IPS-11a (cell line): ENCODE data around the gene SETX.
"Not testable (repeated sequence)": the region's sequence is repeated elsewhere in the genome, so short reads cannot be mapped to it uniquely, and the experiment has no call there.

Experiments
- H3K4me3 ChIP-seq: one replicate; pipeline ENCODE4 v1.5.1; 2013; ENCODE audit warnings: low read depth, low read length, control low read depth

The SETX gene

GRCh38 chr9:132287256-132287760 lies 67.5 kb downstream of the SETX start:
- no peak overlapping the region for H3K4me3 ChIP-seq

DNA sequence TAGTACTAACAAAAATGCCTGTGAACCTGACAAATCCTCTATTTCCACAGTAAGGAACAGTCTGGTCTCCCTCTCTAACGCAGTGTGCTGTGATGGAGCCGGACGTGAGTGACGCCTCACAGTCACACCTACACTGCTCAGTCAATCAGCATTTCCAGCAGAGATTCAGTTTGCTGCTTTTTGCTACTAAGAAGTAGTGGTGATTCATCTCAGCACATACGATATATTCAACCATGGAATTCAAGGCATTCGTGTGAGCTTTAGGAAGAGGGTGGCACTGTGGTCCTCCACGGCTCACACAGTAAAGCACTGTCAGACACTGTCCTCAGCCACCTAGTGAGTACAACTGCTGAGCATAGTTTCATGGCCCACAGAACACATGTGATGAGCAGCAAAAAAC lies 70.9 kb downstream of the SETX start:
- H3K4me3 ChIP-seq: no peak overlapping the region

- H3K4me3 ChIP-seq: no peak overlapping the region
Observed at GRCh38 chr9:132283165-132283564, 71.6 kb downstream of the SETX start.

DNA sequence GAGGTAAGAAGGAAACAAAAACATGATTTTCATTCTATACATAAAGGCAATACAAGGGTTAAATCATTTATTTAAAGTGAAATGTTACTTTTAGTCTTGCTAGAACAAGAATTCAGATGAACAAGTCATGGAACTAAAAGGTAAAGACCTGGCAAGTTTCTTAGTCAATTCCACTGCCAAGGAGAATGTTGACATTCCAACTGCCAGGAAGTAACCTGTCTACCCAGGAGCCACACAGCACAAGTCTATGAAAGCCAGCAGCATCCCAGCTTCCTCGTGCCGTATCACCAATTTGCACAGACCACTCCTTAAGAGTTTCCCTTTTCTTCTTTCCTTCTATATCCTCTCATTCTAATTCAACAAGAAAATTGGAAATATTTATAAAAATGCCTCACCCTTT lies 79.9 kb downstream of the SETX start:
- no peak overlapping the region for H3K4me3 ChIP-seq

DNA sequence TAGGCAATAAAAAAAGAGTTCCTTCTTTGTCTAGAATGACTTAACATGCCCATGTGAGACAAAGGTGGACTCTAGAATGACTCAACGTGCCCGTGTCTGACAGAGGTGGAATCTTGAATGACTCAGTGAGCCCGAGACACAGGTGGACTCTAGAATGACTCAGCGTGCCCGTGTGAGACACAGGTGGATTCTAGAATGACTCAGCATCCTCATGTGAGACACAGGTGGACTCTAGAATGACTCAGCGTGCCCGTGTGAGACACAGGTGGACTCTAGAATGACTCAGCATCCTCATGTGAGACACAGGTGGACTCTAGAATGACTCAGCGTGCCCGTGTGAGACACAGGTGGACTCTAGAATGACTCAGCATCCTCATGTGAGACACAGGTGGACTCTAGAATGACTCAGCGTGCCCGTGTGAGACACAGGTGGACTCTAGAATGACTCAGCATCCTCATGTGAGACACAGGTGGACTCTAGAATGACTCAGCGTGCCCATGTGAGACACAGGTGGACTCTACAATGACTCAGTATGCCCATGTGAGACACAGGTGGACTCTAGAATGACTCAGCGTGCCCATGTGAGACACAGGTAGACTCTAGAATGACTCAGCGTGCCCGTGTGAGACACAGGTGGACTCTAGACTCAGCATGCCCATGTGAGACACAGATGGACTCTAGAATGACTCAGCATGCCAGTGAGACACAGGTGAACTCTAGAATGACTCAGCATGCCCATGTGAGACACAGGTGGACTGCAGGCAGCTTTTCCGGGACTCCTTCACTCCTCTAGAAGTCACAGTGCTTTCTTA lies 84.9 kb downstream of the SETX start:
- H3K4me3 ChIP-seq: not testable (repeated sequence)

DNA sequence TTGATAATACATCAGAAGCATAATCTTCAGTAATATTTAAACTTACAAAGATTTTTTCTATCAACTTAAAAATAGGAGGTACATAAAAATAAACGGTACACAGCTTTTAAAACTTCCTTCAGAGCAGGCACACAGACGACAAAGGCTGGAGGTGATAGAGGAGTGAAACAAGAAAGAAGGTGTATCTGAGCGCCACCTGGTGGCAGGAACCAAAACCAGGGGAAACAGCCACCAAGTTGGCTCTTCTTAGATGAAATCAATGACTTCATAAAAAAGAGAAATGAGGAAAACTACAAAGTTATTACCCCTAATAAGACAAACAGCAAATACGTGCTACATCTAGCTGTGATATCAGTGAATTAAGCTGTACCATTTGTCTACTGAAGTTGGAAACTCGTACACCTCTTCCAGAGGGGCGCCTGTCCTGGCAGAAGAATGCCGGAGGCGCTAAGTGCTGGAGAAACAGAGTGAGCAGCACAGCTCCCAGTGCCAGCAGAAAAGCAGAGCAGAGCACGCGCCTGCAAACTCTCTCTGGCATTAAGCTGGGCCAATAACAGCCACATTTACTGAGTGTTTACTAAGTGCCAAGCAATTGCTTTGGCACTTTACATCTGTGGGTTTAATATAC lies 85.9 kb downstream of the SETX start:
- no peak overlapping the region for H3K4me3 ChIP-seq

- no peak overlapping the region for H3K4me3 ChIP-seq
Observed at GRCh38 chr9:132267660-132268059, 87.1 kb downstream of the SETX start.

GRCh38 chr9:132266017-132266416 lies 88.8 kb downstream of the SETX start:
- no peak overlapping the region for H3K4me3 ChIP-seq

GRCh38 chr9:132260846-132261245 lies 93.9 kb downstream of the SETX start:
- H3K4me3 ChIP-seq: no peak overlapping the region

DNA sequence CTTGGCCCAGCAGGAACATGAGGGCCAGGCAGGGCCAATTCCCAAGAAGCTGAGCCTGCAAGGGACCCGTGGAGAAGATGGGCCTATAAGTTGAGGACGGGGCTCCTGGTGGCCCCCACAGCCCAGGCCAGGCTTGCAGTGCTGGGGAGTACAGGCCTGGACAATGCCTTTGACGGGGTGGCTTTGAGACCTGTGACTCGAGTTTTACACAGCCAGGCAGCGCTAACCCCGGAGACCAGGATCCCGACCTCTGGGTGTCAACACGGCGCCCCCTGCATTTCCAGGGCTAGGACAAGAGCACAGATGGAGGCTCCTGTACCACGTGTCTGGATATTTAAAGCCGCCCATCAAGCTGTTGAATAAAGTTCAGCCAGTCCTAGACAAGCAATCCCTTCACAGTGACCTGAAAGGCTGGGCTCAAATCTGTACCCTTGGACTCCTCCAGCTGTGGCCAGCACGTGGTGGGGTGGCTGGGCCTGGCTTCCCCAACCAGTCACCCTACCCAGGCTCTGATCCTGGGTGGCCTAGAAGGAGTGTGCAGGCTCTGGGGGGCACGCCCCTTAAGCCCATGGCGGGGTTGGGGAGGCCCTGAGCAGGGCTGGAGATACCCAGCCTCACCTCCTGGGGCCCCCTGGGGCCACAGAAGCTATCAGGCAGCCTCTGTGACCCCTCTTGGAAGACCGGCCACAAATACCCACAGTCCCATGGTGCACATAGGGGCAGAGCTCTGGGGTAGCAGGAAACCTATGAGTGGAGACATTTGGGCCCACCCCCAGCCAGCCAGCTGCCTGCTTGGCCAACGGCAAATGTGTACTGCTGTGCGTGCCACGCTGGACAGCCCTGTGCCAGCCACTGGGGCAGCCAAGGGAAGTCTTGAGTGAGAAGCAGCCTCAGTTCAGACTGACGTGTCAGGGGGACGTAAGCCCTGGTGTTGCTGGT lies 104.2 kb downstream of the SETX start:
- no peak overlapping the region for H3K4me3 ChIP-seq

GRCh38 chr9:132249690-132250089 lies 105.1 kb downstream of the SETX start:
- H3K4me3 ChIP-seq: no peak overlapping the region

DNA sequence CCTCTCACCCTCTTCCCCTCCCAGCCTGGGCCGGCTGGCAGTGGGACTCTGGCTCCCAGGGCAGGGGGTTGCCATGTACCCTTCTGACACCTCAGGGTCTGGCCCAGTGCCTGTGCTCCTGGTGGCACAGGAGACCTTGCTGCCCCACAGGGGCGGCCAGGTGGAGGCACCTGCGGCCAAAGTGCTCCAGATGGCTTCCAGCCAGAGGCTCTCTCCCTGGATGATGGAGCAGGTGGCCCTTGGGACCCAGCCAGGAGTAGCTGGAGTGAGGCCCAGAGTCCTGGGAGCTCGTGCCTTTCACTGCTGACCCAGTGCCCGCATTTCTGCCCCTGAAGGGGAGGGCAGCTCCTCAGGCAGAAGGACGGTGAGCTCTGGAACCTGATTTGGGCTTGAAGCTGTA lies 105.7 kb downstream of the SETX start:
- H3K4me3 ChIP-seq: no peak overlapping the region

DNA sequence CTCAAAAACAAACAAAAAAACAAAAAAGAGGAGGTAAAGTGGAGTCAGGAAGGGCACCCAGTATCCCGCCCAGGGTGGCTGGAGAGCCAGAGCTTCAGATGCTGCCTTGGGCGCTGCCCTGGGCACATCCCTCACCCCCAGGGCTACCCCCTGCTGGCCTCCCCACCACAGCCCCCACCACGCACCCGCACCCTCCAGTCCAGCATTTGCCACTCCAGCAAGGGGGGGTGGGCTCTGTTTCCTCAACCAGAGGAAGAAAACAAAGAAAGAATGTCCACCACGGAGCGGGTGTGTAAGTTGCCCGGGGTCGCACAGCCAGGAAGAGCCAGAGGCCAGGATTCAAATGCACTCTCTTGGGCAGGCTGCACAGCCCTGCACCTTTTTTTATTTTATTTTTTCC lies 106.8 kb downstream of the SETX start:
- H3K4me3 ChIP-seq: no peak overlapping the region

DNA sequence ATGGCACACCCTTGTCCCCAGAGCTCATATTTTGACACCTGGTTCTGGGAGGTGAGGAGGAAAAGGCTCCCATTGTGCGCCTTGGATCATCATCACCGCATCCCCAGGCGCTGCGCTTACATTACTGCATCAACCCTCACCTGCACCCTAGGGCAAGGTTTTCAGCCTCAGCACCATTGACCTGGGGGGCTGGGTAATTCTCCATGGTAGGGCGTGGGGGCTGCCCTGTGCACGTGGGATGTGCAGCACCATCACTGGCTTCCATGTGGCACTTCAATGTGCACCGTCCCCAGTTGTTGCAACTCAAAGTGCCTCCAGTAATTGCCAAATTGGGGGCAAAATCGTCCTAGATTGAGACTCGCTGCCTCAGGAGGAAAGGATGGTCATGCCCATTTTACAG lies 109.3 kb downstream of the SETX start:
- H3K4me3 ChIP-seq: no peak overlapping the region

DNA sequence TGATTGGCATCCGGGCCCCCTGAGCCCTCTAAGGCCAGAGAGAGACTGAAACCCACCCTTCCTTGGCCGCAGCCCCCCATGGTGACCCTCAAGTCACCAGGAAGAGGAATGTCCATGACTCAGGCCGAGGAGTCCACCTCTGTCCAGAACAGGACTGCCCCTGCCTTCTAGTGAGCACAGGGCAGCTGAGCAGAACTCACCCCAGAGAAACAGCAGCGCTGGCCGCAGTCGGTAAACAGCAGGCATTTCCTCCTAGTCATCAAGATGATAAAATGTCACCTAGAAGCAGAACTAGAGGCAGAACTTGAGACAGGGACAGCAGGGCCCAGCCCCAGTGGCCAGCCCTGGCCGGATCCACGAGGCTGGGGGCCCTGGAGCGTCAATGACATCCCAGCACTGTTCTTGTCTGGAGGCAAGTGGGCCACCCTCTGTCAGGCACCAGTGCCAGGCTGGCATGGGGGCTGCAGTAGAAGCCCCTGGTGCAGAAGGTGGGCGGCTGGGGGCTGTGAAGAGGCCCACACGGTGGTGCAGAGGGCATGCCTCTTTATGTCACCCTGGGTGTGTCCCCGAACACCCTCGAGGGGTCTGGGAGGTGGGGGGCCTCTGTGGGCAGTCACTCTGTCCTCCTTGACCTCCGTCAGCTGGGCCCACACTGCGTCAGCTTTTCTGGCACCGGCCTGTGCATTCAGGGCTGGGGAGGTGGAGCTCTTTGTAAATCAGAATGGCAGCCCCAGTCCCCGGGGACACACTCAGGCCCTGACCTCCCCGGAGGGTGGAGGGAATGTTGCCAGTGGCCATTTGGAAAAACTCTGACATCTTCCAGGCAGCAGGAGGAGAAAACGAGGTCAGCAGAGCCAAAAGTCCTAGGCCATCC lies 110.0 kb downstream of the SETX start:
- no peak overlapping the region for H3K4me3 ChIP-seq

GRCh38 chr9:132243156-132244074 lies 111.4 kb downstream of the SETX start:
- no peak overlapping the region for H3K4me3 ChIP-seq

DNA sequence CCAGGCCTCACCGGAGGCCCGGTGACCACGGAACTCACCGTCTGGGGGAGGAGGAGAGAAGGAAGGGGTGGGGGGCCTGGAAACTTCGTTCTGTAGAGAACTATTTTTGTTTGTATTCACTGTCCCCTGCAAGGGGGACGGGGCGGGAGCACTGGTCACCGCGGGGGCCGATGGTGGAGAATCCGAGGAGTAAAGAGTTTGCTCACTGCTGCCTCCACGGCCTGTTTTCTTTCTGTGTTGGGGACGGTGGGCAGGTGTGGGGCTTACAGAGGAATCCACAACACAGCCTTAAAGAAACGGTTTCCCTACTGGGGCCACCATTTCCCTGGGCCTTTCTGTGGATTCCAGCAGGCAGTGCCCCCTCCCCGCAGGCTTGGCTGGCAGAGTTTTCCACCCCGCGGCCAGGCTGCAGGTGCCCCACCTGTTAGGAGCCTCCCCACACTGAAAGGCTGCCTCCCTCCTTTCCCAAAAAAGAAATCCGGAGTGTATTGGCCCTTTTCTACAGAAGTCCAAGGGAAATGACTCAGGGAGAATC lies 112.1 kb downstream of the SETX start:
- H3K4me3 ChIP-seq: peak overlapping the region; percentile 43

DNA sequence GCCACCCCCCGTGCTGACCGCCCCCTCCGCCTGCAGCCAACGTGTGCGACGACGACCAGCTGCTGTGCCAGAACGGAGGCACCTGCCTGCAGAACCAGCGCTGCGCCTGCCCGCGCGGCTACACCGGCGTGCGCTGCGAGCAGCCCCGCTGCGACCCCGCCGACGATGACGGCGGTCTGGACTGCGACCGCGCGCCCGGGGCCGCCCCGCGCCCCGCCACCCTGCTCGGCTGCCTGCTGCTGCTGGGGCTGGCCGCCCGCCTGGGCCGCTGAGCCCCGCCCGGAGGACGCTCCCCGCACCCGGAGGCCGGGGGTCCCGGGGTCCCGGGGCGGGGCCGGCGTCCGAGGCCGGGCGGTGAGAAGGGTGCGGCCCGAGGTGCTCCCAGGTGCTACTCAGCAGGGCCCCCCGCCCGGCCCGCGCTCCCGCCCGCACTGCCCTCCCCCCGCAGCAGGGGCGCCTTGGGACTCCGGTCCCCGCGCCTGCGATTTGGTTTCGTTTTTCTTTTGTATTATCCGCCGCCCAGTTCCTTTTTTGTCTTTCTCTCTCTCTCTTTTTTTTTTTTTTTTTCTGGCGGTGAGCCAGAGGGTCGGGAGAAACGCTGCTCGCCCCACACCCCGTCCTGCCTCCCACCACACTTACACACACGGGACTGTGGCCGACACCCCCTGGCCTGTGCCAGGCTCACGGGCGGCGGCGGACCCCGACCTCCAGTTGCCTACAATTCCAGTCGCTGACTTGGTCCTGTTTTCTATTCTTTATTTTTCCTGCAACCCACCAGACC lies 112.8 kb downstream of the SETX start:
- peak overlapping the region; percentile 47 for H3K4me3 ChIP-seq
